Ammon's horn (tissue), 1 donor: Measurements from ENCODE around the gene CALML6.
A peak's percentile ranks its signal among the peaks of the same experiment; 100 is the strongest.
"Not testable (repeated sequence)": the region's sequence is repeated elsewhere in the genome, so short reads cannot be mapped to it uniquely, and the experiment has no call there.

Source experiments
- DNase-seq: peaks from one replicate; pipeline ENCODE4 v3.0.0-alpha.2; 2016; ENCODE audit warnings: low spot score

CALML6 gene

DNA sequence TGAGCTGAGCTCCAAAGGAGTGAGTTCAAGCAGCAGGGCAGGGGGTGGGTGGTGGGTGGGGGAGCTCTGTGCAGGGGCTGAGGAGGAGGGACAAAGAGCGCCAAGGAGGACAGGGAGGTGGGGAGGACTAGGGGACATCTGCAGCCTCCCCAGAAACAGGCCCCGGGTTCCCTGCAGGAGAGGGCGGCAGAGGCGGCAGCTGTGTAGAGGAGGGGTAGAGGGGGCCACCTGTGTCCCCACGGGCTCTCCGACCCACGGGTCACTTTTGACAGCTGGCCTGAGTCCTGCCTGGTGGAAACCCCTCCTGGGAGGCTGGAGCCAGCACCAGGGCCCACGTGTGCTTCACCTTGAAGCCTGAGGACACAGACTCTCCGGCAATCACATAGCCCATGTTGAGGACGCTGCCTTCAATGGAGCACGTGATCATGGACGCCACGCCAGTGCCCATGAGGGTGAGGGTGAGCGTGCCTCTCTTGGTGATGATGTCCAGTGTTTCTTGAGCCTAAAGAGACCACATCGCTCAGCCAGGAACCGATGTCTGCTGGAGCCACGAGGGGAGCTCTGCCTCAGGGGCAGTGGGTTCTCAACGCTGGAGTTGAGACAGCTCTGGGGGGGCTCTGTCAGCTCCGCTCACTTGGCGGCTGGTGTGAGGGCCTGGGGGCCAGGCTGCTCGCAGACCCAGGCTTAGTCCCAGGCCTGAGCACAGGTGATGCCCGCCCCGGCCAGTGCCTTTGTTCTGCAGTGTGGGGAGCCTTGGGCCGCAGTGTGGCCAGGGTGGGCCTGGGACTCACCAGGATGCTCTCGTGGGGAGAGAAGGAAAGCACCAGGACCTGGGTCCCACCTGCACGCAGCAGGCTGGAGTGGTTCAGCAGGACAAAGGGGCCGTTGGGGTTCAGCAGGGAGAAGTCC is 10.6 kb downstream of the CALML6 start:
- DNase-seq, result no peak

GRCh38 chr1:1926346-1926811 is 11.3 kb downstream of the CALML6 start:
- DNase-seq, result no peak

GRCh38 chr1:1926886-1927660 is 12.0 kb downstream of the CALML6 start:
- DNase-seq, result no peak

DNA sequence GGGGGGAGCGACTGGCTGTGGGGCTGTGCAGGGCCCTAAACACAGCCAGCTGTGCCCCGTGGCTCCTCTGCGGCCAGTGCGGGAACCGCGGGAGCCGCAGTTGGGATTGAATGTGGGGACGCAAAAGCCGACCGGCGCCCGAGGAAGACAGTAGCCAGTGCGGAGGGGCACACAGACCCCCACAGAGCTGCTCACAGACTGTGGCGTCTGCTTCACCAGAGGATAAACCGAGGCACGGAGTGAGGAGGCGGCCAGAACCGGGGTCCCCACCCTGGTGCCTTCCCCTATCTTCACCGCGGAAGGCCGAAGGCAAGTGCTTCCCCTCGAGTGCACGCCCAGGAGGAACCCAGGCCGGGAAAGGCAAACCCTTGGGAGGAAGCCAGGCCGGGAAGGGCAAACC is 12.7 kb downstream of the CALML6 start:
- no peak for DNase-seq

DNA sequence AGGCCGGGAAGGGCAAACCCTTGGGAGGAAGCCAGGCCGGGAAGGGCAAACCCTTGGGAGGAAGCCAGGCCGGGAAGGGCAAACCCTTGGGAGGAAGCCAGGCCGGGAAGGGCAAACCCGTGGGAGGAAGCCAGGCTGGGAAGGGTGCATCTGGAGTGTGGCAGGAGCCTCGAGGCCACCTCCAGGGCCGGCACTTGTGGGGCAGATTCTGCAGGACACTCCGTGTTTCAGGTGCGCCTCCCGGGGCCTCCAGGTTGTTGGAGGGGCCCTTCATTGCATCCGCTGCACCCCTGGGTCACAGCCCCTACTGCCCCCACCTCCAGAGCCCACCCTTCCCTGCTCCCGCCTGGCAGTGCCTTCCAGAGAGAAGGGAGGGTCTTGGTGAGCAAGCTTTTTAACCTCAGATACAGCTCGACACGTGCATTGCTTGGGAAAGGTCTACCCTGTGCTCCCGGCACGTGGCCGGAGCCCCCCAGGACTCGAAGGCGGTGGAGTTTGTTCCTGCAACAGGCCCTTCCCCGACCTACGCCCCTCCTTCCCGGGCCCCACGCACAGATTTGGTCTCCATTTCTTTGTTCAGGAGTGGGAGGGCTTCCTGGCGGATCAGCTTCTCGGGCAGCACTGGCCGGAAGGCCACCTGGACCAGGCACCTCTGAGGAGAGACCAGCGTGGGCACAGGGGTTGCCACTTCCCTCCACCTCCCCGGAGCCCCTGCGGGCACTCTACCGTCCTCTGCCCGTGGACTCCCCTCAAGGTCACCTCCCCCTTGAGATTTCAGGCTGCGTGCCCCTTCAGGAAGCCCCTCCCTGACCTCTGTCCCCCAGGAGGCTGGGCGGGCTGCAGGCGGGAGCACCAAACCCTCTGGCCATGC is 13.4 kb downstream of the CALML6 start:
- no peak for DNase-seq

DNA sequence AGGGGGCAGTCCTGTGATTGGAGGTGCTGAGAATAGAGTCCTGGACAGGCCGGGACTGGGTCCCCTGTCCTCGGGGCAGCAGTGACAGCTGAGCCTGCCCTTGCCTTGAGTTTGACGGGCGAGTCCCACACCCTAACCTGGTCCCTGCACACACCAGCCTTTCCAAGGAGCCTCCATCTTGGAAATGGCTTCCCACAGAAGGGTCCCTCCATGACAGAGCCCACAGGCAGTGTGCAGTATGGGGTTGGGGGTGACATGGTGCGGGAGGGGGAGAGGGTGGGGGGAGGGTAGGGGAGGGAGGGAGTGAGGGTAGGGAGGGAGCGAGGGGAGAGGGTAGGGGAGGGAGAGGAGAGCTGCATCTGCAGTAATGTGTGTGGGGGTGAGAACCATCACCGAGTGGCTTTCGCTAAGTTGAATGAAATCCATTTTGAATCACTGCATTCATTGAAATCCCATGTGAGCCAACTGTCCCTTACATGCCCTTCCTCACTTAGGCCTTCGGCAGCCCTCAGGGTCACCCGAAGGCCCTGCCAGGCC is 14.1 kb downstream of the CALML6 start:
- no peak for DNase-seq

DNA sequence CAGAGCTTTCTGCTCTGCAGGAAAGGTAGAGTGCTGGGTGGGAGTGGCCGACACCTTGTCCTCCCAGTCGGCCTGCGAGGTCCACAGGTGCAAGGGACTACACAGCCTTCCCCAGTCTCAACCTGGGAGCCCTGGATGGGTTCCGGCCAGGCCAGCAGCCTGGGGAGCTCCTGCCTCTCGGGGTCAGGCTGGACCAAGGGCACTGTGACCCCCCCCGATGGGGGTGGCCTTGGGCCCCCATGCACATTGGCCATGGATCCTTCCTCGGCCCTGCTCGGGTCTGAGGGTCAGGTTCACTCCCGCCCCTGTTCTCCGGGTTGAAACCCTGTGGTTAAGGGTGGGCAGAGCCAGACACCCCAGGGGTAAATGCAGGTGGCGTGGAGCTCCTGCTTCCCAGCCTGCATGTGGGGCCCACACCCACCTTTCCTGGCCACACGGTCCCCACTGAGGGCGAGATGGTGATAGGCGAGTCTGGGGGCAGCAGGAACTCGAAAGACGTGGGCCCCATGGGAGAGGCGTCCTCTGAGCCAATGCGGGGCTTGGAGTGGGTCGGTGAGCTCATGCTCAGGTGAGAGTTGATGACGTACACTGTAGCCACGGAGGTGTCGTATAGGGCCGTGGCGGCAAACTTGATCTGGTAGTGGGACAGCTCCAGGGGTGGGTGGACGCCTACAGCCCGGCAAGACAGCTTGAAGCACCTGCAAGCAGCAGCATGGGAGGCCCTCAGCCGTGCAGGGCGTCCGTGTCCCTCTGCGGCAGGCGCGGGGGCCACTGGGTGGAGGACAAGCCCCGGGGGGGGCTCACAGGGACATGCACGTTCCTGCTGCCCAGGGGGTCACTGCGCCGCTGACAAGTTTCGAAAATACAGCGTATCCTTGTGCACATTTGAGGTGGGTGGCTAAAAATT is 14.8 kb downstream of the CALML6 start:
- peak; percentile 1 for DNase-seq

DNA sequence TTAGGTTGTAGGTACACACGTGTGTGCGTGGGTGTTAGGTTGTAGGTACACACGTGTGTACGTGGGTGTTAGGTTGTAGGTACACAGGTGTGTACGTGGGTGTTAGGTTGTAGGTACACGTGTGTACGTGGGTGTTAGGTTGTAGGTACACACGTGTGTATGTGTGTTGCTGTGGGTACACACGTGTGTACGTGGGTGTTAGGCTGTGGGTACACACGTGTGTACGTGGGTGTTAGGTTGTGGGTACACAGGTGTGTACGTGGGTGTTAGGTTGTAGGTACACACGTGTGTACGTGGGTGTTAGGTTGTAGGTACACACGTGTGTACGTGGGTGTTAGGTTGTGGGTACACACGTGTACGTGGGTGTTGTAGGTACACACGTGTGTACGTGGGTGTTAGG is 19.8 kb downstream of the CALML6 start:
- not testable (repeated sequence) for DNase-seq

DNA sequence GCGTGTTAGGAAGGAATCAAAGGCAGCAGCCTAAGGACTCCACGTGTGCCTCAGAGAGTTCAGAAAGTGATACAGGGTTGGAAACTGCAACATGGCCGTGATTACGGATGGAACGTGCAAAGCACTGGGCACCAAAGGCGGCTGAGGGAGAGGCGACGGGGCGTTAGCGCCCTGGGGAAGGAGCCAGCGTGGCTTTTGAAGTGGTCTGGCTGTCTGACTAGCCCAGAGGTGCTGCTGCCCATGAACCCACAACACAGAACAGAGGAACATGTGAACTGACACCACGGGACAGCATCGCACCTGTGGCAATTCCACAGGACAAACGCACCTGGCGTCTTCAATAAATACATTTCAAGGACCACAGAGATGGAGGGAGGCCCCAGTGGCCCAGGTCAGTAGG is 22.0 kb downstream of the CALML6 start:
- DNase-seq, result no peak

DNA sequence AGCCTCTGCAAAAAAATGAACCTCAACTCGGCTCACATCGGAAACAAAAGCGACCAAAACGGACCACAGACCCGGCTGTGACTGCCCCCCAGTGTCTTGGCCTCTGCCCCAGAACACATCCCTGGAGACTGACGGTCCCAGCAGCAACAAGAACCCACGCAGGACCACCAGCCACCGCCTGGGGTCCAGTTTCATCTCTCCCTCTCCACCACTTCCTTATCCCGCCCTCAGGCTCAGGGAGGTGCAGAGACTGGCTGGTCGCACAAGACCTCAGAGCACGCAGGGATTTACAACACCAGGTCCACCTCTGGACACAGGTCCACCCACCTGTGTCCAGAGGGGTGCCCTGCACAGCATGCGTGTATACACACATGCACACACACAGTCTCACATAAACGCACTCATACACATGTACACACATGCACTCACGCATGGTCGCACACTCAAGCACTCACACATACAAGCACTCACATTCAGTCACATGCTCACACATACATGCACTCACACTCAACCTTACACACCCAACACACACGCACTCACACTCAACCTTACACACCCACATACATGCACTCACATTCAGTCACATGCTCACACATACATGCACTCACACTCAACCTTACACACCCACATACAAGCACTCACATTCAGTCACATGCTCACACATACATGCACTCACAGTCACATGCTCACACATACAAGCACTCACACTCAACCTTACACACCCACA is 22.7 kb downstream of the CALML6 start:
- DNase-seq, result no peak

- DNase-seq, result no peak
Measured at GRCh38 chr1:1938276-1938573, 23.2 kb downstream of the CALML6 start.

DNA sequence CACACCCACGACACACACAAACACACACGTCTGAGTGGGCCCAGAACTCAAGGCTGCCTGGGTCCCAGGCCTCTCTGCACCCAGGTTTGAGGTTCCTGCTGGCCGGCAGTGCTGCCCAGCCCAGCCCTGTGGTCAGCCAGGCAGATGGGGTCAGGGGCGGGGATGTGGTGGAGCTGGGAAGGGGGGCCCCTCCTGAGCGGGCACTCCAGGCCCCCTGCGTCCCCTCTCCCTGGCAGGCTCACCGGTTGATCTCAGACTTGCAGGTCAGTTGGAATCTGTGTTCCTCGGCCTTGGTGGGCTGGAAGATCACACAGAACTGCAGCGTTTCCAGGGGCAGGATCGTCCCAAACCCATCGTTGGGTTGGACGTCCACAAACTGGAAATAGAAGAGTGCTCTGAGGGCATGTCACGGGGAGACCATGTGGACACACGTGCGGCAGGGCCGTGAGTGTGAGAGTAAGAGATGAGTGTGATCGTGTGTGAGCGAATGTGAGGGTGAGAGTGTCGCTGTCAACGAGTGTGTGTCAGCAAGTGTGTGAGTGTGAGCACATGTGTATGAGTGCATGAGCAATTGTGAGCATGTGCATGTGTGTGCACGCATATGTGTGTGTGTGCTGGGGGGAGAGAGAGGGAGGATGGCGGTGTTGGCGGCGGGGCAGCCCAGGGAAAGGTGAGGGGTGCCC is 23.7 kb downstream of the CALML6 start:
- no peak for DNase-seq

DNA sequence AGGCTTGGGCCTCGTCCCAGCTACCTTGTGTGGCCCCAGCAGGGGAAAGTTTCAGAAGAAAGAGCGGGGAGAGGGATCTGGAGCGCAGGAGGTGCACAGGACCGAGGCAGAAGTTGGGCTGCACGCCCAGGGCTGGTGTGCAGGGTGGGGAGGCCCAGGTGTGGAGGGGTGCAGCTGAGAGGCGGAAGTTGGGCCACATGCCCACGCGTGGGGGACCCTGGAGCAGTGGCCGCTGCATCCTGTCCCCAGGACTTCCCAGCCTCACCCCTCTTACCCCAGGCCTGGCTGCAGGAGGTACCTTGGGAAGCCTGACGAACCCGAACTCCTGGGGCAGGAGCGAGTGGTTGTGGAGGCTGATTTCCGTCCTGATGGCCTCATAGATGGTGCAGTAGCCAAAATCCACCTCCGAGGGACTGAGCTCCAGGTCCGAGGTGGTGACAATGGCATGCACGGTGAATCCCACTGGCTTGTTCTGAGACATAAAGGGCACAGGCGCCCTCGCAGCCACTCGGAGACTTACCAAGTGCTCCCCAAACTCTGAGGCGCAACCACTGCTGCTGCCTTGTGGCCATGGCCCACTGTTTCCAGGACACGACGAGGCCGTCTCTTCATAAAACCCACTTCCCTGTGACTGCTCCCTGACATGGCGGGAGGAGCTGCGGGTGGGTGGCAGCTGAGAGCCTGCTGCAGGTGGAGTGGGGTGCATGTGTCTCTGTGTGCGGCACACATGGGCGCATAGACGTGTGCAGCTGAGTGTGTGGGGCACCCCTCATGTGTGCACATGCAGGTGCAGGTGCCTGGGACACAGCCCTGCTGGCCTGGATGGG is 24.4 kb downstream of the CALML6 start:
- DNase-seq, result no peak

DNA sequence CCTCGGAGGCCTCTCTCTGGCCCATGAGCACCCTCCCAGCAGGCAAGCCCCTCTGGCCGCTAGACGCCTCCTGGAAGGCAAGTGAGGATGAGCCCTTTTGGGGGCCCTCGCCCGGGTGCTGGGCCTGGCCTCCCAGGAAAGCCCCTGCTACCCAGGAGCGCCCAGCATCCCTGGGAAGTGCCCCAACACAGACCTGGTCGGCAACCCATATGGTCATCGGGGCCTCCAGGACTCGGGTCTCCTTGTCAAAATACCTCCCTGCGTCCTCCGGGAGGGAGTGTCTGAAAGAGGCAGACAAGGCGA is 25.0 kb downstream of the CALML6 start:
- DNase-seq, result no peak

GRCh38 chr1:1941211-1941841 is 26.3 kb downstream of the CALML6 start:
- DNase-seq, result no peak

- DNase-seq, result no peak
Measured at GRCh38 chr1:1941868-1942752, 27.1 kb downstream of the CALML6 start.
